Measurements from ENCODE around the gene H19.

Gene H19

GRCh38 chr11:1963864-1964263, 33.8 kb downstream of the H19 start:
- Histone ChIP-seq H3K4me3 (ENCODE audit: low read depth, low read length) (no peak overlapping the region), H3K9me3 (ENCODE audit: control insufficient read depth, insufficient read depth, low read length) (no peaks in the 10 kb centered on the region), H3K36me3 (ENCODE audit: control insufficient read depth, insufficient read depth, low read length) (no peaks in the 10 kb centered on the region), H3K27me3 (ENCODE audit: control insufficient read depth, insufficient read depth, low read length) (no peaks in the 10 kb centered on the region), H3K9ac (ENCODE audit: low read depth, low read length) (no peak overlapping the region), H3K4me1 (ENCODE audit: control insufficient read depth, insufficient read depth, low read length) (no peaks in the 10 kb centered on the region)

- H3K4me1 ChIP-seq (ENCODE audit: control insufficient read depth, insufficient read depth, low read length), result no peaks in the 10 kb centered on the region
- H3K9me3 ChIP-seq (ENCODE audit: control insufficient read depth, insufficient read depth, low read length), result no peaks in the 10 kb centered on the region
- no peaks in the 10 kb centered on the region for H3K27me3 ChIP-seq (ENCODE audit: control insufficient read depth, insufficient read depth, low read length)
- no peaks in the 10 kb centered on the region for H3K36me3 ChIP-seq (ENCODE audit: control insufficient read depth, insufficient read depth, low read length)
- no peak overlapping the region for H3K4me3 ChIP-seq (ENCODE audit: low read depth, low read length)
- no peak overlapping the region for H3K9ac ChIP-seq (ENCODE audit: low read depth, low read length)
These were observed 37.9 kb downstream of the H19 start for GRCh38 chr11:1959786-1960185.

- H3K27me3 ChIP-seq (ENCODE audit: control insufficient read depth, insufficient read depth, low read length), result no peaks in the 10 kb centered on the region
- no peak overlapping the region for H3K4me3 ChIP-seq (ENCODE audit: low read depth, low read length)
- H3K36me3 ChIP-seq (ENCODE audit: control insufficient read depth, insufficient read depth, low read length), result no peaks in the 10 kb centered on the region
- H3K4me1 ChIP-seq (ENCODE audit: control insufficient read depth, insufficient read depth, low read length), result no peaks in the 10 kb centered on the region
- H3K9ac ChIP-seq (ENCODE audit: low read depth, low read length), result no peak overlapping the region
- no peaks in the 10 kb centered on the region for H3K9me3 ChIP-seq (ENCODE audit: control insufficient read depth, insufficient read depth, low read length)
These were observed 39.3 kb downstream of the H19 start for GRCh38 chr11:1958367-1958766.

GRCh38 chr11:1953489-1954266, 44.0 kb downstream of the H19 start:
- Histone ChIP-seq H3K27me3 (ENCODE audit: control insufficient read depth, insufficient read depth, low read length) (no peaks in the 10 kb centered on the region), H3K9ac (ENCODE audit: low read depth, low read length) (no peak overlapping the region), H3K4me1 (ENCODE audit: control insufficient read depth, insufficient read depth, low read length) (no peaks in the 10 kb centered on the region), H3K4me3 (ENCODE audit: low read depth, low read length) (no peak overlapping the region), H3K36me3 (ENCODE audit: control insufficient read depth, insufficient read depth, low read length) (no peaks in the 10 kb centered on the region), H3K9me3 (ENCODE audit: control insufficient read depth, insufficient read depth, low read length) (no peaks in the 10 kb centered on the region)

- Histone ChIP-seq H3K36me3 (ENCODE audit: control insufficient read depth, insufficient read depth, low read length) (no peaks in the 10 kb centered on the region), H3K4me3 (ENCODE audit: low read depth, low read length) (no peak overlapping the region), H3K9ac (ENCODE audit: low read depth, low read length) (no peak overlapping the region), H3K9me3 (ENCODE audit: control insufficient read depth, insufficient read depth, low read length) (no peaks in the 10 kb centered on the region), H3K4me1 (ENCODE audit: control insufficient read depth, insufficient read depth, low read length) (no peaks in the 10 kb centered on the region), H3K27me3 (ENCODE audit: control insufficient read depth, insufficient read depth, low read length) (no peaks in the 10 kb centered on the region)
These were observed 44.7 kb downstream of the H19 start for GRCh38 chr11:1952806-1953482.

- Histone ChIP-seq H3K27me3 (ENCODE audit: control insufficient read depth, insufficient read depth, low read length) (no peaks in the 10 kb centered on the region), H3K9me3 (ENCODE audit: control insufficient read depth, insufficient read depth, low read length) (no peaks in the 10 kb centered on the region), H3K4me3 (ENCODE audit: low read depth, low read length) (no peak overlapping the region), H3K36me3 (ENCODE audit: control insufficient read depth, insufficient read depth, low read length) (no peaks in the 10 kb centered on the region), H3K9ac (ENCODE audit: low read depth, low read length) (no peak overlapping the region), H3K4me1 (ENCODE audit: control insufficient read depth, insufficient read depth, low read length) (no peaks in the 10 kb centered on the region)
These were observed 47.7 kb downstream of the H19 start for GRCh38 chr11:1949922-1950321.

- H3K4me1 ChIP-seq (ENCODE audit: control insufficient read depth, insufficient read depth, low read length), result no peaks in the 10 kb centered on the region
- no peaks in the 10 kb centered on the region for H3K27me3 ChIP-seq (ENCODE audit: control insufficient read depth, insufficient read depth, low read length)
- H3K9me3 ChIP-seq (ENCODE audit: control insufficient read depth, insufficient read depth, low read length), result no peaks in the 10 kb centered on the region
- no peaks in the 10 kb centered on the region for H3K36me3 ChIP-seq (ENCODE audit: control insufficient read depth, insufficient read depth, low read length)
- no peak overlapping the region for H3K4me3 ChIP-seq (ENCODE audit: low read depth, low read length)
- no peak overlapping the region for H3K9ac ChIP-seq (ENCODE audit: low read depth, low read length)
These were observed 48.3 kb downstream of the H19 start for GRCh38 chr11:1949302-1949701.

- no peaks in the 10 kb centered on the region for H3K4me1 ChIP-seq (ENCODE audit: control insufficient read depth, insufficient read depth, low read length)
- H3K36me3 ChIP-seq (ENCODE audit: control insufficient read depth, insufficient read depth, low read length), result no peaks in the 10 kb centered on the region
- H3K9ac ChIP-seq (ENCODE audit: low read depth, low read length), result no peak overlapping the region
- no peaks in the 10 kb centered on the region for H3K27me3 ChIP-seq (ENCODE audit: control insufficient read depth, insufficient read depth, low read length)
- H3K9me3 ChIP-seq (ENCODE audit: control insufficient read depth, insufficient read depth, low read length), result no peaks in the 10 kb centered on the region
- H3K4me3 ChIP-seq (ENCODE audit: low read depth, low read length), result no peak overlapping the region
These were observed 49.3 kb downstream of the H19 start for GRCh38 chr11:1948389-1948788.

- no peak overlapping the region for H3K9ac ChIP-seq (ENCODE audit: low read depth, low read length)
- H3K27me3 ChIP-seq (ENCODE audit: control insufficient read depth, insufficient read depth, low read length), result no peaks in the 10 kb centered on the region
- H3K36me3 ChIP-seq (ENCODE audit: control insufficient read depth, insufficient read depth, low read length), result no peaks in the 10 kb centered on the region
- H3K4me1 ChIP-seq (ENCODE audit: control insufficient read depth, insufficient read depth, low read length), result no peaks in the 10 kb centered on the region
- no peaks in the 10 kb centered on the region for H3K9me3 ChIP-seq (ENCODE audit: control insufficient read depth, insufficient read depth, low read length)
- H3K4me3 ChIP-seq (ENCODE audit: low read depth, low read length), result no peak overlapping the region
These were observed 49.9 kb downstream of the H19 start for GRCh38 chr11:1947592-1948237.

GRCh38 chr11:1946812-1947484, 50.7 kb downstream of the H19 start, which contains the start of gene MRPL23:
Gene MRPL23, plus strand, starts transcription at chr11:1947332. Its CDS starts 31 bp downstream, at chr11:1947363.
- Histone ChIP-seq H3K9me3 (ENCODE audit: control insufficient read depth, insufficient read depth, low read length) (no peaks in the 10 kb centered on the region), H3K4me3 (ENCODE audit: low read depth, low read length) (no peak within 1 kb of the TSS), H3K9ac (ENCODE audit: low read depth, low read length) (no peak within 1 kb of the TSS), H3K4me1 (ENCODE audit: control insufficient read depth, insufficient read depth, low read length) (no peaks in the 10 kb centered on the region), H3K27me3 (ENCODE audit: control insufficient read depth, insufficient read depth, low read length) (no peaks in the 10 kb centered on the region), H3K36me3 (ENCODE audit: control insufficient read depth, insufficient read depth, low read length) (no peaks in the 10 kb centered on the region)
